Cortex of kidney (tissue), 1 donor: ENCODE results near the gene IFNA17.
"Not testable (repeated sequence)": the region's sequence is repeated elsewhere in the genome, so short reads cannot be mapped to it uniquely, and the experiment has no call there.

Experiments used
- DNase-seq: peaks from one replicate; lab custom pipeline; 2025; lab: John Stamatoyannopoulos, UW

IFNA17 gene

GRCh38 chr9:21210782-21211181 lies 17.2 kb downstream of the IFNA17 start:
- not testable (repeated sequence) for DNase-seq

- DNase-seq, result no peak
Observed at GRCh38 chr9:21210311-21210710, 17.7 kb downstream of the IFNA17 start.

GRCh38 chr9:21207043-21207442 lies 21.0 kb downstream of the IFNA17 start, which contains the start of gene IFNA10:
Gene IFNA10 (minus strand): TSS chr9:21207143. CDS start chr9:21207097, 46 bp downstream.
- not testable (repeated sequence) for DNase-seq

GRCh38 chr9:21205204-21205603 lies 22.8 kb downstream of the IFNA17 start:
- no peak for DNase-seq

- DNase-seq, result not testable (repeated sequence)
Observed at GRCh38 chr9:21202105-21202504, 25.9 kb downstream of the IFNA17 start, which contains the start of gene IFNA7. Gene IFNA7 (minus strand): TSS chr9:21202205. CDS start chr9:21202165, 40 bp downstream.

- DNase-seq, result not testable (repeated sequence)
Observed at GRCh38 chr9:21194867-21195776, 32.9 kb downstream of the IFNA17 start.

- DNase-seq, result not testable (repeated sequence)
Observed at GRCh38 chr9:21187487-21187886, 40.5 kb downstream of the IFNA17 start, which contains the start of gene IFNA4. Gene IFNA4 (minus strand): TSS chr9:21187587. CDS start chr9:21187531, 56 bp downstream.

- not testable (repeated sequence) for DNase-seq
Observed at GRCh38 chr9:21182810-21183736, 44.9 kb downstream of the IFNA17 start.
